ENCODE measurements around the gene ORAI3. TPM values are rescaled to one million over a fixed set of nuclear protein-coding genes. Genes with fewer than 3 reads are reported as not detected.
"Not testable (repeated sequence)": the region's sequence is repeated elsewhere in the genome, so short reads cannot be mapped to it uniquely, and the experiment has no call there.

Gene ORAI3
- total RNA-seq, 1 experiment from 2014 or later: 34.0 TPM

- peaks cover 9% of the 10 kb centered on the region; the same call in 1 of the 2 replicates for H3K36me3 ChIP-seq (ENCODE audit: insufficient read depth, low read length)
- no peaks in the 10 kb centered on the region for H3K79me2 ChIP-seq (ENCODE audit: low read length)
- no peak overlapping the region for H3K27ac ChIP-seq (ENCODE audit: low read length)
- no peaks in the 10 kb centered on the region for H3K9me2 ChIP-seq (replicated peaks; ENCODE audit: insufficient read depth, low read length)
- peak; percentile 75 for DNase-seq
- no peak overlapping the region for H3K4me2 ChIP-seq (ENCODE audit: low read depth, low read length, poor library complexity, severe bottlenecking)
- H3K4me1 ChIP-seq (ENCODE audit: low read length): no peaks in the 10 kb centered on the region
- no peaks in the 10 kb centered on the region for H3K9me3 ChIP-seq (ENCODE audit: low read length)
- no peaks in the 10 kb centered on the region for H4K20me1 ChIP-seq (ENCODE audit: insufficient read depth, low read depth, low read length)
- no peak overlapping the region for H3K9ac ChIP-seq (ENCODE audit: low read length)
- no peaks in the 10 kb centered on the region for H3K27me3 ChIP-seq (ENCODE audit: low read length)
- H3K4me3 ChIP-seq (ENCODE audit: low read length): no peak overlapping the region
- H2AFZ ChIP-seq (ENCODE audit: low read length): no peak overlapping the region
Measured at GRCh38 chr16:30934827-30935557, 13.9 kb upstream of the ORAI3 start.

- peaks cover 5% of the 10 kb centered on the region; the same call in 1 of the 2 replicates for H3K36me3 ChIP-seq (ENCODE audit: insufficient read depth, low read length)
- H3K27ac ChIP-seq (ENCODE audit: low read length): no peak overlapping the region
- H3K4me3 ChIP-seq (ENCODE audit: low read length): no peak overlapping the region
- no peak overlapping the region for H3K4me2 ChIP-seq (ENCODE audit: low read depth, low read length, poor library complexity, severe bottlenecking)
- no peaks in the 10 kb centered on the region for H4K20me1 ChIP-seq (ENCODE audit: insufficient read depth, low read depth, low read length)
- H3K27me3 ChIP-seq (ENCODE audit: low read length): no peaks in the 10 kb centered on the region
- H3K9ac ChIP-seq (ENCODE audit: low read length): no peak overlapping the region
- no peaks in the 10 kb centered on the region for H3K9me2 ChIP-seq (replicated peaks; ENCODE audit: insufficient read depth, low read length)
- H3K9me3 ChIP-seq (ENCODE audit: low read length): no peaks in the 10 kb centered on the region
- no peaks in the 10 kb centered on the region; the same call in 1 of the 2 replicates for H3K79me2 ChIP-seq (ENCODE audit: low read length)
- DNase-seq: no peak
- no peak overlapping the region for H2AFZ ChIP-seq (ENCODE audit: low read length)
- peaks cover 9% of the 10 kb centered on the region for H3K4me1 ChIP-seq (ENCODE audit: low read length)
Measured at GRCh38 chr16:30937692-30938091, 11.2 kb upstream of the ORAI3 start.

GRCh38 chr16:30939571-30939970, 9.3 kb upstream of the ORAI3 start:
- H3K36me3 ChIP-seq (ENCODE audit: insufficient read depth, low read length): peaks cover 16% of the 10 kb centered on the region
- H3K9me2 ChIP-seq (replicated peaks; ENCODE audit: insufficient read depth, low read length); DNase-seq; H3K9me3 ChIP-seq (ENCODE audit: low read length); H3K27me3 ChIP-seq (ENCODE audit: low read length); H2AFZ ChIP-seq (ENCODE audit: low read length); H3K4me1 ChIP-seq (ENCODE audit: low read length); H3K79me2 ChIP-seq (ENCODE audit: low read length); H3K4me2 ChIP-seq (ENCODE audit: low read depth, low read length, poor library complexity, severe bottlenecking); H3K4me3 ChIP-seq (ENCODE audit: low read length); H3K9ac ChIP-seq (ENCODE audit: low read length); H3K27ac ChIP-seq (ENCODE audit: low read length); H4K20me1 ChIP-seq (ENCODE audit: insufficient read depth, low read depth, low read length): not testable (repeated sequence)

GRCh38 chr16:30941600-30942425, 7.1 kb upstream of the ORAI3 start:
- no peaks in the 10 kb centered on the region for H3K9me2 ChIP-seq (replicated peaks; ENCODE audit: insufficient read depth, low read length)
- no peak overlapping the region for H3K4me2 ChIP-seq (ENCODE audit: low read depth, low read length, poor library complexity, severe bottlenecking)
- no peaks in the 10 kb centered on the region for H3K9me3 ChIP-seq (ENCODE audit: low read length)
- H3K9ac ChIP-seq (ENCODE audit: low read length): peak overlapping the region; percentile 37; the same call in 1 of the 2 replicates
- H3K79me2 ChIP-seq (ENCODE audit: low read length): no peaks in the 10 kb centered on the region; the same call in 1 of the 2 replicates
- peak; percentile 90 for DNase-seq
- no peak overlapping the region; the same call in 1 of the 2 replicates for H2AFZ ChIP-seq (ENCODE audit: low read length)
- no peaks in the 10 kb centered on the region for H4K20me1 ChIP-seq (ENCODE audit: insufficient read depth, low read depth, low read length)
- no peak overlapping the region for H3K27ac ChIP-seq (ENCODE audit: low read length)
- peaks cover 9% of the 10 kb centered on the region for H3K4me1 ChIP-seq (ENCODE audit: low read length)
- peaks cover 16% of the 10 kb centered on the region for H3K36me3 ChIP-seq (ENCODE audit: insufficient read depth, low read length)
- H3K4me3 ChIP-seq (ENCODE audit: low read length): no peak overlapping the region
- H3K27me3 ChIP-seq (ENCODE audit: low read length): no peaks in the 10 kb centered on the region

GRCh38 chr16:30942426-30942806, 6.5 kb upstream of the ORAI3 start:
- H3K27ac ChIP-seq (ENCODE audit: low read length): no peak overlapping the region
- H4K20me1 ChIP-seq (ENCODE audit: insufficient read depth, low read depth, low read length): no peaks in the 10 kb centered on the region
- no peaks in the 10 kb centered on the region for H3K9me3 ChIP-seq (ENCODE audit: low read length)
- no peak overlapping the region for H2AFZ ChIP-seq (ENCODE audit: low read length)
- no peaks in the 10 kb centered on the region for H3K27me3 ChIP-seq (ENCODE audit: low read length)
- peaks cover 16% of the 10 kb centered on the region for H3K36me3 ChIP-seq (ENCODE audit: insufficient read depth, low read length)
- no peak overlapping the region for H3K4me2 ChIP-seq (ENCODE audit: low read depth, low read length, poor library complexity, severe bottlenecking)
- no peak for DNase-seq
- H3K9me2 ChIP-seq (replicated peaks; ENCODE audit: insufficient read depth, low read length): no peaks in the 10 kb centered on the region
- no peak overlapping the region for H3K4me3 ChIP-seq (ENCODE audit: low read length)
- H3K9ac ChIP-seq (ENCODE audit: low read length): no peak overlapping the region
- peaks cover 9% of the 10 kb centered on the region for H3K4me1 ChIP-seq (ENCODE audit: low read length)
- no peaks in the 10 kb centered on the region; the same call in 1 of the 2 replicates for H3K79me2 ChIP-seq (ENCODE audit: low read length)

GRCh38 chr16:30944352-30944751, 4.5 kb upstream of the ORAI3 start:
- DNase-seq: no peak
- Histone ChIP-seq H2AFZ (ENCODE audit: low read length) (no peak overlapping the region), H3K9me2 (replicated peaks; ENCODE audit: insufficient read depth, low read length) (no peaks in the 10 kb centered on the region), H3K4me2 (ENCODE audit: low read depth, low read length, poor library complexity, severe bottlenecking) (no peak overlapping the region), H3K9ac (ENCODE audit: low read length) (no peak overlapping the region), H3K27ac (ENCODE audit: low read length) (no peak overlapping the region), H3K9me3 (ENCODE audit: low read length) (no peaks in the 10 kb centered on the region), H4K20me1 (ENCODE audit: insufficient read depth, low read depth, low read length) (no peaks in the 10 kb centered on the region), H3K4me1 (ENCODE audit: low read length) (peaks cover 18% of the 10 kb centered on the region), H3K36me3 (ENCODE audit: insufficient read depth, low read length) (peaks cover 16% of the 10 kb centered on the region), H3K27me3 (ENCODE audit: low read length) (no peaks in the 10 kb centered on the region), H3K4me3 (ENCODE audit: low read length) (no peak overlapping the region), H3K79me2 (ENCODE audit: low read length) (peaks cover 4% of the 10 kb centered on the region)

GRCh38 chr16:30946671-30947540, 2.0 kb upstream of the ORAI3 start:
- Histone ChIP-seq H3K27me3 (ENCODE audit: low read length) (no peaks in the 10 kb centered on the region), H3K36me3 (ENCODE audit: insufficient read depth, low read length) (peaks cover 16% of the 10 kb centered on the region), H4K20me1 (ENCODE audit: insufficient read depth, low read depth, low read length) (no peaks in the 10 kb centered on the region), H3K9me3 (ENCODE audit: low read length) (no peaks in the 10 kb centered on the region), H3K27ac (ENCODE audit: low read length) (no peak overlapping the region), H3K4me1 (ENCODE audit: low read length) (peaks cover 25% of the 10 kb centered on the region), H3K4me2 (ENCODE audit: low read depth, low read length, poor library complexity, severe bottlenecking) (no peak overlapping the region), H2AFZ (ENCODE audit: low read length) (no peak overlapping the region), H3K9ac (ENCODE audit: low read length) (no peak overlapping the region), H3K9me2 (replicated peaks; ENCODE audit: insufficient read depth, low read length) (no peaks in the 10 kb centered on the region), H3K4me3 (ENCODE audit: low read length) (no peak overlapping the region), H3K79me2 (ENCODE audit: low read length) (peaks cover 10% of the 10 kb centered on the region)
- DNase-seq: no peak

GRCh38 chr16:30947541-30947858, 1.4 kb upstream of the ORAI3 start:
- Histone ChIP-seq H3K4me1 (ENCODE audit: low read length) (peaks cover 22% of the 10 kb centered on the region), H3K36me3 (ENCODE audit: insufficient read depth, low read length) (peaks cover 13% of the 10 kb centered on the region), H3K79me2 (ENCODE audit: low read length) (peaks cover 10% of the 10 kb centered on the region), H3K9me2 (replicated peaks; ENCODE audit: insufficient read depth, low read length) (no peaks in the 10 kb centered on the region), H3K27ac (ENCODE audit: low read length) (no peak overlapping the region), H3K4me3 (ENCODE audit: low read length) (no peak overlapping the region), H4K20me1 (ENCODE audit: insufficient read depth, low read depth, low read length) (no peaks in the 10 kb centered on the region), H3K9ac (ENCODE audit: low read length) (no peak overlapping the region), H3K27me3 (ENCODE audit: low read length) (no peaks in the 10 kb centered on the region), H2AFZ (ENCODE audit: low read length) (no peak overlapping the region), H3K9me3 (ENCODE audit: low read length) (no peaks in the 10 kb centered on the region), H3K4me2 (ENCODE audit: low read depth, low read length, poor library complexity, severe bottlenecking) (no peak overlapping the region)
- DNase-seq: no peak

All from Karpas-422 (cell line).